Erythroblast (primary cell): ENCODE results near the gene GTPBP4.

ENCODE experiments used
- GATA1 ChIP-seq: IDR thresholded peaks from 2 replicates; pipeline ENCODE4 v1.6.1; 2011; ENCODE audit warnings: low read depth, mild to moderate bottlenecking, control low read depth, low read length, moderate library complexity
- POLR2A ChIP-seq: IDR thresholded peaks from 2 replicates; pipeline ENCODE4 v1.6.1; 2011; ENCODE audit warnings: mild to moderate bottlenecking, low read length

GRCh38 chr10:1045415-1045814 lies 57.2 kb downstream of the GTPBP4 start:
- no peak for TF ChIP-seq GATA1
- TF ChIP-seq POLR2A: no peak
